ENCODE results near the gene MYORG.
"Not testable (repeated sequence)": the region's sequence is repeated elsewhere in the genome, so short reads cannot be mapped to it uniquely, and the experiment has no call there.

Gene MYORG

GRCh38 chr9:34384368-34385165 lies 7.9 kb upstream of the MYORG start:
- no peak for DNase-seq

GRCh38 chr9:34383904-34384303 lies 7.2 kb upstream of the MYORG start:
- DNase-seq, result no peak

GRCh38 chr9:34382879-34383278 lies 6.2 kb upstream of the MYORG start:
- DNase-seq, result no peak

- no peak for DNase-seq
These were observed 5.4 kb upstream of the MYORG start for GRCh38 chr9:34382054-34382453.

DNA sequence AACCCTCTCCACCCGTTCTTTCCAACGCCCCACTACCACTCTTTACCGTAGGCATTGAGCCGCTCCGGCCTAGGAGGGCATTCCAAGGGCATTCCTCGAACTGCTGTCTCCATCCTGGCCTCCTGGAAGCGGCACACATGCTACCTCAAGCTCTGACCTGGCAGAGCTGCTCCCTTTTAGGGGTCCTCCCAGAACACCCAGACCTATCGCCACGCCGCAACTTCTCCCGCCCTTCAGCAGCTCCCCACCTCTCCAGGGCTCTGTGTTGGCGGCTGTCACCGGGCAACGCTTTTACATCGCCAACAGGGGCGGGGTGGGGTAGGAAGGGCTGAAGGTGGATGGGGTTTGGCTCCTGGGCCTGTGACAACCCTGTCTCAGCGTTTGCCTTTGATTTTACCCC lies 4.6 kb upstream of the MYORG start:
- DNase-seq, result no peak

DNA sequence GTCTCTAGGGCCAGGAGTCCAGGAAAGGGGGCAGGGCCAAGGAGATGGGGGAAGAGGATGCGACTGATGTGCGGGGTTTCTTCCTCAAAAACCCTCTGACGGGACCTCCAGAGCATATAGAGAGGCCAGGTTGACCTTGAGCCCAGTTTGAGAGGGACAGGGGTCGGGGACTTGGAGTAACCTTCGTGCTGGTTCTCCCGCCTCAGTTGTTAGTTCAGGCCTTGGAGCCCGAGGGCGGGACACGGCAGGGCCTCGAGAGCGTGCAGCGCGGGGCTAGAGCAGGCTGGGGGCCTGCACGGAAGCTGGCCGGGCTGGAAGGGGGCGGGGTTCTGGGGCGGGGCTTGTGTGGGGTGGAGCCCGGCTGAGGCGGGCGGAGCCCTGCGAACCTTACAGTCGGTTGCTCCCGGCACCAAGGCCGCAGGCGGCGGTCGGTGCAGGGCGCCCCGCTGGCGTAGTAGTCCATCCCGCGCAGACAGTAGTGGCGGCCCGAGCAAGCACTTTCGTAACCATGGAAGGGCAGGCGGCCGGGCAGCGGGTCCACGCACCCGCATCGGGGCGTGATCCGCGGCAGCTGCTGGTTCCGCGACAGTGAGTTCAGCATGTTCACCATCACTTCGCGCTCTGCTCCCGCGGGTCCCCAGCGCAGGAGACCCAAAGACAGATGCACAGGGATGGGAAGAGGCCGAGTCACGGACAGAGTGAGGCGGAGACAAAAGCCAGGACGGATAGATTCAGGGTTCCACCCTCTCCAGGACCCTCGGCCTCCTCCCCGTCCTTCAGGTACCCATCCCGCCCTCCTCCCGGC lies 4.0 kb upstream of the MYORG start:
- peak; percentile 73 for DNase-seq

DNA sequence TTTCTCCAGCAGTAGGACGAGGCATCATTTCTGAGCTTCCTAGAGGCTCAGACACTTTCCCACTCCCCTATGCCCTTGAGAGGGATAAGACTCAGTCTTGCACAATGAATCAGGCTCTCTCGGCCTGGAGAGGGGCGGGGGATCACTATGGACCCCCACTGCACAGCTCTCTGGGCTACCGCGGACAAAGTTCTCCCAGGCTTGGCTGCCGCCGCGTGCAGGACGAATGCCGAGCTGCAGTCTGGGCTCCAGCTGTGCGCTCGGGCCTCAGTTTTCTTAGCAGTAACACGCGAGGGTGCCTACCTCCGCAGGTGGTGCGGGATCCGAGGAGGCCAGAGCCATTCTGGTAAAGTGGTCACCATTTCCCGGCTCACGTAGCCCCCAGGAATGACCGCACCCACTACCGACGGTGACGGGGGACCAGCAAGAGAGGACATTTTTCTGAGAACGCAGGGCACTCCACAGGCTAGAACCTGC lies 3.4 kb upstream of the MYORG start:
- DNase-seq, result no peak

GRCh38 chr9:34379334-34380033 lies 2.8 kb upstream of the MYORG start:
- peak; percentile 93 for DNase-seq

GRCh38 chr9:34378376-34379060 lies 1.8 kb upstream of the MYORG start:
- no peak for DNase-seq

- DNase-seq, result no peak
These were observed 677 bp upstream of the MYORG start for GRCh38 chr9:34377404-34377746.

GRCh38 chr9:34375901-34376595 lies 650 bp downstream of the MYORG start:
- peak; percentile 39 for DNase-seq

DNA sequence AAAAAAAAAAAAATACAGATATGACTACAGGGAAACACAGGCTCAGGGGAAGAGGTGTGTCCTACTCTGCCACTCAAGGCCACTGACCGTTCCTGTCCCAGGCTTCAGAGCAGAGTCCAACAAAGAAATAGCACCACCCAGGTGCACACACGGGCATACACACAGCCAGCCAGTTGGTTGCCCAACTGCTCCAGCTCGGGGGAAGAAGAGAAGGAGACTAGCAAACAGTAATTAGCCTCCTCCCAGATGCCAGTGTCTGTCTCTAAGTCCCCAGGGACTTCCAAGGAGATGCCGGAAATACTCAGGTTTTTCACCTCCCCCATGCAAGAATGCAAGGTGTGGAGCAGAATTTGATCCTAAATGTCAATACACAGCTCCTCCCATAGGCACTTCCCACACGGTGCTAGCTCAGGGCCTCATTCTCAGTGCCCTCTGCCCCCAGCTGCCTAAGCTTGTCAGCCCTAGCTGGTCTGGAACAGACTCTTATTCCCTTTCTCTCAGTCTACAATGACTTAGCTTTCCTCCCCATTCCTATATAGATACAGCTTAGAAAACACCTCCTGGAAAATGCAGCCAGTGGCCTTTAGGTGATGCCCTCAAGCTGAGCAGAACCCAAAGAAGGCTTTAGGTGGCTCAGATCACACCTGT lies 1.7 kb downstream of the MYORG start:
- DNase-seq, result no peak

DNA sequence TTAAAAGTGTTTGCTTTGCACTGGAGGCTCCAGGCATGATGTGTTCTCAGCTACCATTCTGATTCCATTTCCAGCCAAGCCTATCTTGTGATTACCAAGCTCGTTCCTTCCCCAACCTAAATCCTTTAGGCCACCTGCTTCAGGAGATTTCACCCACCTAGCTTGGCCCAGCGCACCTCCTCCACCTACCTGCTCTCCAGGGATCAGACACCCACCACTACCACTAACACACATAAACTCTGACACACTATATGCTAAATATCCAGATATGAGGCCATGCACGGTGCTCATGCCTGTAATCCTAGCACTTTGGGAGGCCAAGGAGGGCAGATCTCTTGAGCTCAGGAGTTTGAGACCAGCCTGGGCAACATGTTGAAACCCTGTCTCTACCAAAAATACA lies 2.4 kb downstream of the MYORG start:
- DNase-seq, result no peak

DNA sequence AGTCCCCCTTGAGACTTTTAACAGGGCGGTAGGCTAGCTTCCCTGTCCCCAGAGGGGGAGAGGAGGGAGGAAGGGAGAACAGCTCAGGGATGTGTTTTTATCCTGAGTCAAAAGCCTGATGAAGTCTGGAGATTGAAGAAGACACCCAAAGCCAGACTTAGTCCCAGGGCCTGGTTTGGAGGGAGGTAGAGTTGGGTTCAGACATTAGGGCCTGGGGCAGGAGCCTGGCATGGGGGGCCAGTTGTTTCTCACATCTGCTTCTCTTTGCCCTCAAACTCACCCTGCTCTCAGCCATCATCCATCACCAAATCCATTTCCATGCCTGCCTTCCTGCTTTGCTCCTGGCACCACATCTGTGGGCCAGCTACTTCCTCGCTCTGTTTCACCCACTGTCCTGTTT lies 2.9 kb downstream of the MYORG start:
- DNase-seq, result no peak

- no peak for DNase-seq
These were observed 4.2 kb downstream of the MYORG start for GRCh38 chr9:34372467-34373011.

GRCh38 chr9:34371886-34372466 lies 4.7 kb downstream of the MYORG start:
- DNase-seq, result no peak

GRCh38 chr9:34370970-34371880 lies 5.5 kb downstream of the MYORG start:
- DNase-seq, result no peak

- DNase-seq, result no peak
These were observed 6.2 kb downstream of the MYORG start for GRCh38 chr9:34370335-34370969.

DNA sequence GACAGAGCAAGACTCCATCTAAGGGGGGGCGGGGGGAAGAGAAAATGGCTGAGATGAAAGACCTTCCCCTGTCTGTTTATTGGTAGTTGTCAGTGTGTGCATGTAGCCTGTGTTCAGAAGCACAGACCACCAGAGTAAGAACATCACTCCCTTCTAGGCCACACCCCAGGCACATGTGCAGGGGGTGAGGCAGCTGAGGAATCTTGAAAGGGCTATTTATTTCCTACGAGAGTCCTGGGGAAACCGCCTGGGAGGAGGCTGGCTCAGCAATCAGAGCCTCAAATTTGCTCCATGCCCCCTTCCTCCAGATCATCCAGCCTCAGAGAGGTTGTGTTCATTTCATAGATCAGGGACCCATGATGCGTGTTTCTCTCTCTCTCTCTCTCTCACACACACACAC lies 7.1 kb downstream of the MYORG start:
- DNase-seq, result no peak

- DNase-seq, result not testable (repeated sequence)
These were observed 7.9 kb downstream of the MYORG start for GRCh38 chr9:34368796-34369195.

Measured in stimulated activated CD4-positive, alpha-beta T cell treated with anti-CD3 and anti-CD28 coated beads, Interleukin-1b, Interleukin-23, amount 100 ng/mL, for 48 hours (primary cell).